Stimulated activated CD8-positive, alpha-beta memory T cell treated with anti-CD3 and anti-CD28 coated beads, Interleukin-4, amount 100 ng/mL, for 24 hours (primary cell): Measurements from ENCODE around the gene KRTAP10-8.
"Not testable (repeated sequence)": the region's sequence is repeated elsewhere in the genome, so short reads cannot be mapped to it uniquely, and the experiment has no call there.

Source experiments
- DNase-seq: peaks from one replicate; pipeline ENCODE4 v3.0.0-alpha.2; 2020; ENCODE audit warnings: low read depth

KRTAP10-8 gene

GRCh38 chr21:44612029-44612486 is at the start of gene KRTAP10-8:
TSS of gene KRTAP10-8 (plus strand) at chr21:44612079. CDS start at chr21:44612101, 22 bp downstream.
- DNase-seq: no peak

- no peak for DNase-seq
Measured at GRCh38 chr21:44564099-44564498, 47.8 kb upstream of the KRTAP10-8 start.

GRCh38 chr21:44564886-44565598 is 46.8 kb upstream of the KRTAP10-8 start:
- no peak for DNase-seq

DNA sequence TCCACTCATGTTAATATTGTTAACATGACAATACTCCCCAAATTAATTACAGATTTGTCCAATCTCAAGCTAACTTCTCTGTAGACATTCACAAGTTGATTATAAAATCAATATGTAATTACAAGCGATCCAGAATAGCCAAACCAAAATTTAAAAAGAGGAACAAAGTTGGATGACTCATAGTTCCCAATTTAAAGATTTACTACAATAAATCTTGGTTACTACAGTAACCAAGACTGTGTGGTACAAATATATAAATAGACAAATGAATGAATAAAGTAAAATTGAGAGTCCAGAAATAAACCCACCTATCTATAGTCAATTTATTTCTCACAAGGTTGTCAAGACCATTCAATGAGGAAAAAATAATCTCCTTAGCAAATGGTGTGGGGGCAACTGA is 45.5 kb upstream of the KRTAP10-8 start:
- no peak for DNase-seq

DNA sequence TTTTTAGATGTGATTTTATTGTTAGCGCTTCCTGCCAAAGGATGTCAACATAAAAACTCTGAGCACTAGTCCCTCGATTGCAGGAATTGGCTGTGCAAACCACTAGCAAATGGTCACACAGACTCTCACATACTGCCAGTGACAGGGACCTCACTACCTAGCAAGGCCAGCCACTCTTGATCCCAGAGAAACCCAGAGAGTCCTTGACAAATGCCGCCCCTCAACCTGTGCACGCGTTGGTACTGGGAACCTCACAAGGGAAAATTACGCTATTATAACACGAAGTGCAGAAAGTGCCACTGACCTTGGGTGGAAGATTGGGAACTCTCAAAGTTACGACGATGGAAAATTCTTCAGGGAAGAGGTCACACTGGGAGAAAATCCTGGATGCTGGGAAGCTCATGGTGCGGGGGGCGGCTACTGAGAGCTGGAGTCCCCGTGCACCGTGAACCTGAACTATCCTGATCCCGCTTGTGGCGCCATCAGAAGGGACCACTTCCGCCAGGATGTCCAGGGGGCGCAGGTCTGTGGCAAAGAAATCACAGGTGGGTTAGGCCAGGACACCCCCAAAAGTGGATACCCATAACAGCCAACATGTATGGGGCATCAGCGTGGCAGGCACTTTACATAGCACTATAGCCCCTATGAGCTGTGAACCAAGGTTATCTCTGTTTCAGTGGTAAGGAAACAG is 44.3 kb upstream of the KRTAP10-8 start:
- DNase-seq: no peak

DNA sequence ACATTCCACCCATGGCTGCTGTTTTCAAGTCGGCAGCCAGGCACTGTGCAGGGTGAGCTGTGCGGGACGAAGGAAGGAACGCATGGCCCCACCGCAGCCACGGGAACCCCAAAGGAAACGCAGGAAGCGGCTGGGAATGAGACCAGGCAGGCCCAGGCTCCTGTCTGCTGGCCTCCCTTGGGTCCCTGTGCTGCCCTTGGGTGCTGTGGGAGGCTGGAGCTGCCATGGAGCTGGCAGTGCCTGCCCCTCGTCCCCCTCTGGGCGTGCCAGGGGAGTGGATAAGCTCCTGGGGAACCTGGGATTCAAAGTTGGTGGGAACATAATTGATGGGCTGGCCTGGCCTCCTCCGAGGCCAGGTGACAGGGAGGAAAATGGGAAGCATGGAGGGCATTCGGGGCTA is 43.6 kb upstream of the KRTAP10-8 start:
- no peak for DNase-seq

GRCh38 chr21:44568667-44569556 is 43.0 kb upstream of the KRTAP10-8 start:
- no peak for DNase-seq

- DNase-seq: no peak
Measured at GRCh38 chr21:44569861-44570517, 41.9 kb upstream of the KRTAP10-8 start.

DNA sequence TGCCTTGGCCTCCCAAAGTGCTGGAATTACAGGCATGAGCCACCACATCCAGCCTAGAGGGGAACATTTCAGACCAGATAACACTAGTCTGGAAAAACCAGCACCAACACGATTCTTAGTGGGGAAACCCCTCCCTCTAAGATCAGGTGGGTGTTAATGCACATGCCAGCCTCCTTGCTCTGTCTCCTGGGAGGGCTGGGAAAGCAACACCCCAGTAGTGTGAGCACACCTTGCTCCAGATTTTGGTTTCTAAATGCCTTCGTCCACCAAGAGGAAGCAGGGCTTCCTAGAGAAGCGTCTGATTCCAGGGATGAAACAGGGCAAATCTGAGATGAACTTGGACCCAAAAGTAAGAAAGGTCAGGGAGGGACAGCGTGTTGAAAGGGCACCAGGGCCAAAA is 40.6 kb upstream of the KRTAP10-8 start:
- no peak for DNase-seq

- DNase-seq: no peak
Measured at GRCh38 chr21:44571844-44572782, 39.8 kb upstream of the KRTAP10-8 start.

GRCh38 chr21:44572959-44573583 is 38.8 kb upstream of the KRTAP10-8 start:
- DNase-seq: no peak

GRCh38 chr21:44573630-44574456 is 38.0 kb upstream of the KRTAP10-8 start, which contains the start of gene KRTAP10-4:
TSS of gene KRTAP10-4 (plus strand) at chr21:44573729. CDS start at chr21:44573759, 30 bp downstream.
- DNase-seq: not testable (repeated sequence)

DNA sequence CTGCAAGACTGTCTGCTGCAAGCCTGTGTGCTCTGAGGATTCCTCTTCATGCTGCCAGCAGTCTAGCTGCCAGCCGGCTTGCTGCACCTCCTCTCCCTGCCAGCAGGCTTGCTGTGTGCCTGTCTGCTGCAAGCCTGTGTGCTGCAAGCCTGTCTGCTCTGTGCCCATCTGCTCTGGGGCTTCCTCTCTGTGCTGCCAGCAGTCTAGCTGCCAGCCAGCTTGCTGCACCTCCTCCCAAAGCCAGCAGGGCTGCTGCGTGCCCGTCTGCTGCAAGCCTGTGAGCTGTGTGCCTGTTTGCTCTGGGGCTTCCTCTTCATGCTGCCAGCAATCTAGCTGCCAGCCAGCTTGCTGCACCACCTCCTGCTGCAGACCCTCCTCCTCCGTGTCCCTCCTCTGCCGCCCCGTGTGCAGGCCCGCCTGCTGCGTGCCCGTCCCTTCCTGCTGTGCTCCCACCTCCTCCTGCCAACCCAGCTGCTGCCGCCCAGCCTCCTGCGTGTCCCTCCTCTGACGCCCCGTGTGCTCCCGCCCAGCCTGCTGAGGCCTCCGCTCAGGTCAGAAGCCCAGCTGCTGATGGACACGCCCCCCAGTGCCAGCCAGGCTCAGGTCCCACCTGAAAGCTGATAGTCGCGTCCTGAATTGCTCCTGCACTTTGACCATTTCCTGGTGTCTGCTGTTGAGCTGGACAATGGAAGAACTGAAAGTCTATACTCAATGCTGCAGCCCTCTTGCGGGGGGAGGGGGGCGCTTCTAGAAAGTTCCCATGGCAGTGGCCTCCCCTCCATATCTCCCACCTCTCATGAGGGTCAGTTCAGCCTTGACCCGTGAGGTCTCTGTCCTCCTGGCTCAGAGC is 37.2 kb upstream of the KRTAP10-8 start:
- DNase-seq: no peak

DNA sequence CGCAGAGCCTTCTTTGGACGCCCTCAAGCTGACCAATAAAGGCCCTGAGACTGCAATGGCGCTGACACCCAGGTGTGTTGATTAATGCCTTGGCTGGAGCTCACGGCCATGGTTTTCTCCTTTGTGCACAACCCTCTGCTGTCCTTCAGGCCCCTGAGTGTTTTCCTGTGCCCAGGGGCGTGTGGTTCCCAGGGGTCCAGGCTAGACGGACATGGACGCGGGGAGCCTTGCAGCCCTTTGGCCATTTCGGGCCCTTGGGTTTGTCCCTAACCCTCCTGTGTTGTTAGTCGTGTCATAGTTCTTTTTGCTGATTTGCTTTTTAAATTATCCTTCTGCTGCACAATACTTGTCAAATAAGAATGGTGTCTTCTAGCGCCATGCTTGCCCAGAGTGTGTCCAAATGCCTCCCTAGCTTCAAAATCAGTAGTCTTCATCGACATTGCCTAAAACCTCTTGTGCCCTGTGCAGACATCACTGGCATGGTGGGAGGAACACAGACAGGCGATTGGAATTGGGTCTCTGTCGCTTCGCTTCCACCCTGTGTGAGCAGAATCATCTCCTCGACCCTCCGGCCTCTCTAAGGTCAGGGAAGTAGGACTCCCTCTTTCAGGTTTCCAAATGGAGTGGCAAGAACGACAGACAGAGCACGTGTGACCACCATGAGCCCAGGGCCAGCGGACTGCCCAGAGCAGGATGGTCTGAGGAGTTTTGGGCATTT is 36.4 kb upstream of the KRTAP10-8 start:
- no peak for DNase-seq

DNA sequence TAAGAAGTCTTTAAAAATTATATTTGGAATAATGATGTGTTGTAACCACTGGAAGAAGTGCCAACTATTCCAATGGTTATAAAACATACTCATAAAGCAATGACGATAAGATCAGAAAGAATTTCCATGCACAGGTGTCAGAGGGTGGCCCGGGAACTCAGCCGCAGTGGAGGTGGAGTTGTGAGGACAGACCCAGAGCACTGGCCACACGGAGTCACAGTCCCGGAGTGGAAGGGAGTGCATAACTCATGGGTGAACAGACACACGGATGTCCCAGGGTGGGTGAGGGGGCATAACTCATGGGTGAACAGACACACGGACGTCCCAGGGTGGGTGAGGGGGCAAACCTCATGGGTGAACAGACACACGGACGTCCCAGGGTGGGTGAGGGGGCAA is 35.9 kb upstream of the KRTAP10-8 start:
- no peak for DNase-seq

- DNase-seq: no peak
Measured at GRCh38 chr21:44578371-44579055, 33.4 kb upstream of the KRTAP10-8 start.
